Hepatocyte (in vitro differentiated cells): ENCODE data around the gene TMEM145. TPM values are rescaled to one million over a fixed set of nuclear protein-coding genes. Genes with fewer than 3 reads are reported as not detected.

Experiments
- DNase-seq: peaks from one replicate; pipeline ENCODE4 v3.0.0-alpha.2; 2016; ENCODE audit warnings: low spot score
- H2AFZ ChIP-seq: fragments of 200-600 bp; sonication (generic); 2 replicates; pipeline ENCODE4 v1.6.0; 2016; ENCODE audit warnings: antibody characterized with exemption, mild to moderate bottlenecking
- H3K27ac ChIP-seq: fragments of 200-600 bp; sonication (generic); 2 replicates; pipeline ENCODE4 v1.5.1; 2016; ENCODE audit warnings: mild to moderate bottlenecking
- H3K27me3 ChIP-seq: fragments of 200-600 bp; sonication (generic); 2 replicates; pipeline ENCODE4 v1.6.1; 2016
- H3K36me3 ChIP-seq: fragments of 200-600 bp; sonication (generic); replicated peaks from 2 replicates; pipeline ENCODE4 v1.5.1; 2016; ENCODE audit warnings: low read depth; ENCODE audit not compliant: insufficient read depth
- H3K4me1 ChIP-seq: fragments of 200-600 bp; sonication (generic); 2 replicates; pipeline ENCODE4 v1.5.1; 2016; ENCODE audit warnings: mild to moderate bottlenecking, moderate library complexity; ENCODE audit not compliant: insufficient read depth
- H3K4me2 ChIP-seq: fragments of 200-600 bp; sonication (generic); 2 replicates; pipeline ENCODE4 v1.6.0; 2016
- H3K4me3 ChIP-seq: fragments of 200-600 bp; sonication (generic); 2 replicates; pipeline ENCODE4 v1.5.1; 2016; ENCODE audit warnings: mild to moderate bottlenecking
- H3K79me2 ChIP-seq: fragments of 200-600 bp; sonication (generic); 2 replicates; pipeline ENCODE4 v1.6.0; 2017; ENCODE audit warnings: mild to moderate bottlenecking
- H3K9me2 ChIP-seq: fragments of 200-600 bp; sonication (generic); replicated peaks from 2 replicates; pipeline ENCODE4 v1.6.0; 2017; ENCODE audit warnings: mild to moderate bottlenecking; ENCODE audit not compliant: insufficient read depth
- H3K9me3 ChIP-seq: fragments of 200-600 bp; sonication (generic); 2 replicates; pipeline ENCODE4 v1.5.1; 2016; ENCODE audit warnings: low read depth, mild to moderate bottlenecking
- H4K20me1 ChIP-seq: fragments of 200-600 bp; sonication (generic); 2 replicates; pipeline ENCODE4 v1.6.0; 2016; ENCODE audit warnings: mild to moderate bottlenecking; ENCODE audit not compliant: insufficient read depth, poor library complexity, severe bottlenecking
- CTCF ChIP-seq: fragments of 200-600 bp; sonication (generic); IDR thresholded peaks from 2 replicates; pipeline ENCODE4 v1.5.1; 2016; ENCODE audit warnings: antibody characterized with exemption, mild to moderate bottlenecking; ENCODE audit not compliant: poor library complexity
- EZH2 ChIP-seq: fragments of 200-600 bp; sonication (generic); IDR thresholded peaks from 2 replicates; pipeline ENCODE4 v1.6.1; 2016; ENCODE audit warnings: antibody characterized with exemption, mild to moderate bottlenecking, borderline replicate concordance
- EZH2phosphoT487 ChIP-seq: fragments of 200-600 bp; sonication (generic); IDR thresholded peaks from one replicate; pipeline ENCODE4 v1.6.1; 2018; ENCODE audit warnings: antibody characterized with exemption, mild to moderate bottlenecking, low read depth, moderate library complexity; ENCODE audit not compliant: unreplicated experiment, severe bottlenecking
- whole genome bisulfite sequencing: methylation state at CpG from one replicate; pipeline ENCODE4 v1.1.6; 2016; ENCODE audit warnings: low lambda C conversion rate; ENCODE audit errors: missing lambda C conversion rate; 5-methylcytosine and 5-hydroxymethylcytosine counted together
- polyA plus RNA-seq: library from polyadenylated mRNA; unstranded; fragments of >200 nt; fragmentation: Nextera tagmentation; extraction: Ambion mirVana; gene quantifications from 2 replicates; pipeline ENCODE4 v1.2.1, GENCODE V29; 2016
- total RNA-seq: library from RNA; depleted of rRNA; stranded (reverse); fragments of >200 nt; gene quantifications from 2 replicates; pipeline ENCODE4 v1.2.3, GENCODE V29; 2014

Gene TMEM145
- total and polyA plus RNA-seq, 2 experiments from 2014 or later: 0.40 TPM; not detected in 1

- Histone ChIP-seq H3K9me3 (no peaks in the 10 kb centered on the region), H3K4me1 (peaks cover 2% of the 10 kb centered on the region), H2AFZ (no peak overlapping the region), H3K36me3 (no peaks in the 10 kb centered on the region), H3K9me2 (no peaks in the 10 kb centered on the region), H3K79me2 (peaks cover 13% of the 10 kb centered on the region), H3K27me3 (no peaks in the 10 kb centered on the region), H3K4me3 (no peak overlapping the region), H3K27ac (no peak overlapping the region), H3K4me2 (no peak overlapping the region), H4K20me1 (peaks cover 7% of the 10 kb centered on the region)
- TF ChIP-seq CTCF: peak; percentile 77
- no peak for TF ChIP-seq EZH2
- peak; percentile 87 for DNase-seq
- WGBS: 82% methylated on average over 6 of the region's 6 CpGs
These were observed 17.1 kb upstream of the TMEM145 start for GRCh38 chr19:42295831-42296525.

GRCh38 chr19:42297039-42297438, 16.1 kb upstream of the TMEM145 start:
- Histone ChIP-seq H3K36me3 (no peaks in the 10 kb centered on the region), H3K4me3 (no peak overlapping the region)
- WGBS: 98% methylated on average over 15 of the region's 15 CpGs

GRCh38 chr19:42301646-42302203, 11.4 kb upstream of the TMEM145 start, which contains the start of gene PRR19:
TSS of gene PRR19 (plus strand) at chr19:42302132. CDS start at chr19:42309585, 7,453 bp downstream.
- no peaks in the 10 kb centered on the region for H3K27me3 ChIP-seq
- no peaks in the 10 kb centered on the region for H3K36me3 ChIP-seq
- peak within 1 kb of the TSS; percentile 63 for H3K27ac ChIP-seq
- H3K9me2 ChIP-seq: no peaks in the 10 kb centered on the region
- peaks cover 9% of the 10 kb centered on the region for H3K4me1 ChIP-seq
- peak within 1 kb of the TSS; percentile 97 for H3K4me2 ChIP-seq
- H4K20me1 ChIP-seq: no peaks in the 10 kb centered on the region
- H3K9me3 ChIP-seq: no peaks in the 10 kb centered on the region
- WGBS: 4% methylated on average over 18 of the region's 21 CpGs
- H3K4me3 ChIP-seq: peak within 1 kb of the TSS; percentile 41
- peaks cover 21% of the 10 kb centered on the region for H3K79me2 ChIP-seq
- peak within 1 kb of the TSS; percentile 66 for H2AFZ ChIP-seq
- TF ChIP-seq EZH2 (no peak), CTCF (no peak), EZH2phosphoT487 (no peak)
- DNase-seq: peak; percentile 57

More at GRCh38 chr19:42297039-42297438, 16.1 kb upstream of the TMEM145 start:
- no peak overlapping the region for H3K4me2 ChIP-seq
- H3K9me3 ChIP-seq: no peaks in the 10 kb centered on the region
- no peak for DNase-seq
- peaks cover under 1% of the 10 kb centered on the region for H4K20me1 ChIP-seq
- H3K79me2 ChIP-seq: peaks cover 21% of the 10 kb centered on the region
- H3K27ac ChIP-seq: no peak overlapping the region
- TF ChIP-seq EZH2 (no peak), CTCF (no peak), EZH2phosphoT487 (no peak)
- H3K4me1 ChIP-seq: peaks cover 5% of the 10 kb centered on the region
- no peak overlapping the region for H2AFZ ChIP-seq
- no peaks in the 10 kb centered on the region for H3K9me2 ChIP-seq
- no peaks in the 10 kb centered on the region for H3K27me3 ChIP-seq
